Neural cell (in vitro differentiated cells): ENCODE data around the gene PBX3. TPM values are rescaled to one million over a fixed set of nuclear protein-coding genes. Genes with fewer than 3 reads are reported as not detected.

Experiments used
- H2AFZ ChIP-seq: fragments of 200-600, 300-800 bp; sonication (generic), shearing (Covaris generic); 2 replicates; pipeline ENCODE4 v1.6.0; 2014; ENCODE audit warnings: low read depth, mild to moderate bottlenecking, antibody characterized with exemption, low read length, moderate library complexity
- H3F3A ChIP-seq: fragments of 200-600 bp; shearing (Covaris generic); 2 replicates; pipeline ENCODE4 v1.6.1; 2016; ENCODE audit warnings: mild to moderate bottlenecking, moderate library complexity, mixed read lengths, antibody characterized with exemption, low read length; ENCODE audit not compliant: insufficient read depth, poor library complexity, severe bottlenecking
- H3K27ac ChIP-seq: fragments of 200-600, 300-800 bp; sonication (generic), shearing (Covaris generic); 2 replicates; pipeline ENCODE4 v1.5.1; 2014; ENCODE audit warnings: mild to moderate bottlenecking, low read length, moderate library complexity
- H3K27me3 ChIP-seq: fragments of 300-800, 200-600 bp; sonication (generic), shearing (Covaris generic); 2 replicates; pipeline ENCODE4 v1.6.0; 2014; ENCODE audit warnings: mild to moderate bottlenecking, low read depth, low read length, moderate library complexity; ENCODE audit not compliant: insufficient read depth
- H3K36me3 ChIP-seq: fragments of 300-800, 200-600 bp; sonication (generic), shearing (Covaris generic); 2 replicates; pipeline ENCODE4 v1.5.1; 2014; ENCODE audit warnings: mild to moderate bottlenecking, antibody characterized with exemption, low read length, moderate library complexity; ENCODE audit not compliant: insufficient read depth
- H3K4me2 ChIP-seq: fragments of 300-800, 200-600 bp; sonication (generic), shearing (Covaris generic); 2 replicates; pipeline ENCODE4 v1.6.0; 2014; ENCODE audit warnings: mild to moderate bottlenecking, low read length
- H3K4me3 ChIP-seq: fragments of 300-800, 200-600 bp; sonication (generic), shearing (Covaris generic); 2 replicates; pipeline ENCODE4 v1.5.1; 2014; ENCODE audit warnings: mild to moderate bottlenecking, low read length, moderate library complexity
- H3K79me2 ChIP-seq: fragments of 200-600 bp; shearing (Covaris generic); replicated peaks from 2 replicates; pipeline ENCODE4 v1.6.0; 2014; ENCODE audit warnings: mild to moderate bottlenecking, low read length, moderate library complexity; ENCODE audit not compliant: insufficient read depth
- H3K9ac ChIP-seq: fragments of 300-800, 200-600 bp; sonication (generic), shearing (Covaris generic); 2 replicates; pipeline ENCODE4 v1.6.1; 2016; ENCODE audit warnings: mild to moderate bottlenecking, low read length, mixed read lengths
- H3K9me2 ChIP-seq: fragments of 200-600 bp; shearing (Covaris generic); 2 replicates; pipeline ENCODE4 v1.6.1; 2016; ENCODE audit warnings: mild to moderate bottlenecking, low read length, mixed read lengths; ENCODE audit not compliant: insufficient read depth
- H3K9me3 ChIP-seq: fragments of 200-600, 300-800 bp; sonication (generic), shearing (Covaris generic); 2 replicates; pipeline ENCODE4 v1.6.1; 2016; ENCODE audit warnings: mild to moderate bottlenecking, mixed run types, low read length, moderate library complexity, mixed read lengths
- H4K20me1 ChIP-seq: fragments of 200-600 bp; shearing (Covaris generic); 2 replicates; pipeline ENCODE4 v1.6.1; 2016; ENCODE audit warnings: mild to moderate bottlenecking, mixed run types; ENCODE audit not compliant: insufficient read depth
- CTCF ChIP-seq: fragments of 450-650 bp; IDR thresholded peaks from 2 replicates; pipeline ENCODE4 v1.5.1; 2014; ENCODE audit warnings: antibody characterized with exemption, mild to moderate bottlenecking, moderate library complexity; ENCODE audit not compliant: poor library complexity, severe bottlenecking
- EP300 ChIP-seq: fragments of 450-650 bp; conservative IDR thresholded peaks from 2 replicates; pipeline ENCODE4 v1.6.1; 2014; ENCODE audit warnings: antibody characterized with exemption, mild to moderate bottlenecking, moderate library complexity; ENCODE audit not compliant: poor library complexity, severe bottlenecking
- EZH2 ChIP-seq: fragments of 200-600, 300-800 bp; shearing (Covaris generic), sonication (generic); IDR thresholded peaks from 2 replicates; pipeline ENCODE4 v1.6.1; 2014; ENCODE audit warnings: antibody characterized with exemption, low read length, borderline replicate concordance, mild to moderate bottlenecking; ENCODE audit not compliant: insufficient read depth, poor library complexity, severe bottlenecking
- MXI1 ChIP-seq: fragments of 450-650 bp; conservative IDR thresholded peaks from 2 replicates; pipeline ENCODE4 v1.6.1; 2014; ENCODE audit warnings: antibody characterized with exemption, mild to moderate bottlenecking; ENCODE audit not compliant: poor library complexity, severe bottlenecking
- POLR2AphosphoS5 ChIP-seq: IDR thresholded peaks from 2 replicates; pipeline ENCODE4 v1.6.1; 2012
- RAD21 ChIP-seq: fragments of 450-650 bp; conservative IDR thresholded peaks from 2 replicates; pipeline ENCODE4 v1.6.1; 2014; ENCODE audit warnings: antibody characterized with exemption, mild to moderate bottlenecking, moderate library complexity
- SMC3 ChIP-seq: fragments of 450-650 bp; conservative IDR thresholded peaks from 2 replicates; pipeline ENCODE4 v1.6.1; 2014; ENCODE audit warnings: antibody characterized with exemption, mild to moderate bottlenecking, moderate library complexity; ENCODE audit not compliant: poor library complexity
- TAF1 ChIP-seq: IDR thresholded peaks from 2 replicates; pipeline ENCODE4 v1.6.1; 2012; ENCODE audit warnings: low read depth
- polyA minus RNA-seq: library from RNA; depleted of rRNA, polyadenylated mRNA; stranded (reverse); fragments of >200 nt; gene quantifications from 2 replicates; pipeline ENCODE4 v1.2.3, GENCODE V29; 2014
- polyA plus RNA-seq: library from polyadenylated mRNA; depleted of rRNA; stranded (reverse); fragments of >200 nt; gene quantifications from 2 replicates; pipeline ENCODE4 v1.2.3, GENCODE V29; 2014
- TF ChIP-seq, protein P1 (sequence below): IDR thresholded peaks from 2 replicates; pipeline ENCODE4 v1.6.1; 2012; ENCODE audit warnings: borderline replicate concordance

PBX3 gene
- polyA plus RNA-seq (398 and 402 TPM in 2 replicates), polyA minus RNA-seq (607 and 710 TPM in 2 replicates)

DNA sequence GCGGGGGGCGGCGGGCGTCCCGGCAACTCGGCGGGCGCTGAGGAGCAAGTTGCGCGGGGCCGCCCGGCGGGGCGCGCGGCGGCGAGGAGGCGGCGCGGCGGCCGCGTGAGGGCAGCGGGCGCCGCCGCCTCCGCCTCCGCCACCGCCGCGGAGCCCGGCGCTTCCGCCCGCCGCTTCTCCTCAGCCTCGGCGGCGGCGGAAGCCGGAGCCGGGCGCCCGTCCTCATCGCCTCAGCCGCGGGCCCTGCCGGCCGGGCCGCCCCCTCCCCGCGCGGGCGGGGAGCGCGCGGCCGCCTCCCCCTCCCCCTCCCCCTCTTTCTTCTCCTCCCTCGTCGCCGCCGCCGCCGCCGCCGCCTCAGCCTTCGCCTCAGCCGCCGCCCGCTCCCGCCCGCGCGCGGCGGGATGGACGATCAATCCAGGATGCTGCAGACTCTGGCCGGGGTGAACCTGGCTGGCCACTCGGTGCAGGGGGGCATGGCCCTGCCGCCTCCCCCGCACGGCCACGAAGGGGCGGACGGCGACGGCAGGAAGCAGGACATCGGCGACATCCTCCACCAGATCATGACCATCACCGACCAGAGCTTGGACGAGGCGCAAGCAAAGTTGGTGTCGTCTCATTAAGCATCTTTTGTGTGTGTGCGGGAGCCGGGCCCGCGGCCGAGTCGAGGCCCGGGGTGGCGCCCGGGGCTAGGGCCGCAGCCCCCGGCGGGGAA is at the start of gene PBX3:
TSS of gene PBX3 (plus strand) at position 321 of the 712 bp plus-strand sequence.
- Histone ChIP-seq H3K9me2 (no peaks in the 10 kb centered on the region), H3F3A (no peaks in the 10 kb centered on the region), H3K9me3 (no peaks in the 10 kb centered on the region), H3K4me3 (peak within 1 kb of the TSS; percentile 89), H3K27ac (peak within 1 kb of the TSS; percentile 98), H2AFZ (peak within 1 kb of the TSS; percentile 28), H3K4me2 (peak within 1 kb of the TSS; percentile 57), H3K36me3 (peaks cover 3% of the 10 kb centered on the region), H4K20me1 (no peaks in the 10 kb centered on the region), H3K79me2 (peaks cover 49% of the 10 kb centered on the region), H3K9ac (peak within 1 kb of the TSS; percentile 97), H3K27me3 (no peaks in the 10 kb centered on the region)
- TF ChIP-seq EZH2 = no peak
- peak; percentile 39 for TF ChIP-seq SMC3
- TF ChIP-seq EP300 = peak; percentile 22
- peak; percentile 71 for TF ChIP-seq POLR2AphosphoS5
- TF ChIP-seq TAF1 = peak; percentile 51
- TF ChIP-seq MXI1 = no peak
- TF ChIP-seq RAD21 = peak; percentile 54
- TF ChIP-seq, protein P1, sequence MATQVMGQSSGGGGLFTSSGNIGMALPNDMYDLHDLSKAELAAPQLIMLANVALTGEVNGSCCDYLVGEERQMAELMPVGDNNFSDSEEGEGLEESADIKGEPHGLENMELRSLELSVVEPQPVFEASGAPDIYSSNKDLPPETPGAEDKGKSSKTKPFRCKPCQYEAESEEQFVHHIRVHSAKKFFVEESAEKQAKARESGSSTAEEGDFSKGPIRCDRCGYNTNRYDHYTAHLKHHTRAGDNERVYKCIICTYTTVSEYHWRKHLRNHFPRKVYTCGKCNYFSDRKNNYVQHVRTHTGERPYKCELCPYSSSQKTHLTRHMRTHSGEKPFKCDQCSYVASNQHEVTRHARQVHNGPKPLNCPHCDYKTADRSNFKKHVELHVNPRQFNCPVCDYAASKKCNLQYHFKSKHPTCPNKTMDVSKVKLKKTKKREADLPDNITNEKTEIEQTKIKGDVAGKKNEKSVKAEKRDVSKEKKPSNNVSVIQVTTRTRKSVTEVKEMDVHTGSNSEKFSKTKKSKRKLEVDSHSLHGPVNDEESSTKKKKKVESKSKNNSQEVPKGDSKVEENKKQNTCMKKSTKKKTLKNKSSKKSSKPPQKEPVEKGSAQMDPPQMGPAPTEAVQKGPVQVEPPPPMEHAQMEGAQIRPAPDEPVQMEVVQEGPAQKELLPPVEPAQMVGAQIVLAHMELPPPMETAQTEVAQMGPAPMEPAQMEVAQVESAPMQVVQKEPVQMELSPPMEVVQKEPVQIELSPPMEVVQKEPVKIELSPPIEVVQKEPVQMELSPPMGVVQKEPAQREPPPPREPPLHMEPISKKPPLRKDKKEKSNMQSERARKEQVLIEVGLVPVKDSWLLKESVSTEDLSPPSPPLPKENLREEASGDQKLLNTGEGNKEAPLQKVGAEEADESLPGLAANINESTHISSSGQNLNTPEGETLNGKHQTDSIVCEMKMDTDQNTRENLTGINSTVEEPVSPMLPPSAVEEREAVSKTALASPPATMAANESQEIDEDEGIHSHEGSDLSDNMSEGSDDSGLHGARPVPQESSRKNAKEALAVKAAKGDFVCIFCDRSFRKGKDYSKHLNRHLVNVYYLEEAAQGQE = peak; percentile 80
- TF ChIP-seq CTCF = no peak

DNA sequence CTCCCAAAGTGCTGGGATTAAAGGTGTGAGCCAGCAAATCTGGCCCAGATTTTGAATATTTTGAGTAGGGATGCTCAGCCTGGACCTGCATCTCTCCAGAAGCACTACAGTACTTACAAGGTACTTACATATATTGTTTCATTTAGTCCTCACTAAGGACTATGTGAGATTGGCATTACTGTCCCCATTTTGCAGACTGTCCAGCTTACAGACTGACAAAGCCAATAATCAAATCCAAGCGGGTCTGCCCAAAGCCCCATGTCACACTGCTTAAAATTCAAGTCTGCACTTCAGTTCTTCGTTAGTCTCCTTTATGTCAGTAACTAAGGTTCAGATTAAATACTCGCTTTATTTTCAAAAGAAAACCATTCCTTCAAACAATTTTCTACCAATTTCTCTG is 47.3 kb upstream of the PBX3 start:
- no peak overlapping the region for H3K27ac ChIP-seq
- TF ChIP-seq RAD21 (no peak), SMC3 (no peak), MXI1 (no peak), TAF1 (no peak), CTCF (no peak), EP300 (no peak)
- TF ChIP-seq, protein P1 = no peak
- H3K9me3 ChIP-seq = no peaks in the 10 kb centered on the region
- H3K4me3 ChIP-seq = no peak overlapping the region
- no peaks in the 10 kb centered on the region for H3K36me3 ChIP-seq
- no peaks in the 10 kb centered on the region for H3K27me3 ChIP-seq
- no peaks in the 10 kb centered on the region for H3F3A ChIP-seq
- H3K9ac ChIP-seq = no peak overlapping the region
- H3K4me2 ChIP-seq = no peak overlapping the region
- no peaks in the 10 kb centered on the region for H3K9me2 ChIP-seq
- no peak overlapping the region for H2AFZ ChIP-seq
- no peaks in the 10 kb centered on the region for H4K20me1 ChIP-seq
- H3K79me2 ChIP-seq = peaks cover 41% of the 10 kb centered on the region
